ENCODE data around the gene KBTBD12.

Gene KBTBD12

GRCh38 chr3:128012050-128012449 is 97.0 kb downstream of the KBTBD12 start:
- no peaks in the 10 kb centered on the region for H3K4me1 ChIP-seq (ENCODE audit: low read depth, poor library complexity, severe bottlenecking)
- no peaks in the 10 kb centered on the region for H3K36me3 ChIP-seq (ENCODE audit: insufficient read depth)
- H3K9ac ChIP-seq, result no peak overlapping the region
- H4K20me1 ChIP-seq (ENCODE audit: insufficient read depth), result no peaks in the 10 kb centered on the region
- no peak overlapping the region for H3K4me3 ChIP-seq (IDR thresholded peaks at IDR 0.05; ENCODE audit: insufficient read depth, low read depth, low read length)
- H3K27ac ChIP-seq, result no peak overlapping the region
- no peak for TF ChIP-seq CTCF (conservative IDR thresholded peaks at IDR 0.05; ENCODE audit: low read depth, low read length)
- H2AFZ ChIP-seq (ENCODE audit: low read depth), result no peak overlapping the region
- H3K27me3 ChIP-seq (ENCODE audit: insufficient read depth, low read depth), result no peaks in the 10 kb centered on the region
- no peak overlapping the region for H3K4me2 ChIP-seq
- no peaks in the 10 kb centered on the region for H3K79me2 ChIP-seq (ENCODE audit: insufficient read depth, low read depth)

- H3K4me3 ChIP-seq (IDR thresholded peaks at IDR 0.05; ENCODE audit: insufficient read depth, low read depth, low read length), result no peak overlapping the region
- no peaks in the 10 kb centered on the region for H3K79me2 ChIP-seq (ENCODE audit: insufficient read depth, low read depth)
- TF ChIP-seq CTCF (conservative IDR thresholded peaks at IDR 0.05; ENCODE audit: low read depth, low read length), result no peak
- H3K9ac ChIP-seq, result no peak overlapping the region
- H4K20me1 ChIP-seq (ENCODE audit: insufficient read depth), result no peaks in the 10 kb centered on the region
- H3K36me3 ChIP-seq (ENCODE audit: insufficient read depth), result no peaks in the 10 kb centered on the region
- H3K27ac ChIP-seq, result no peak overlapping the region
- no peak overlapping the region for H2AFZ ChIP-seq (ENCODE audit: low read depth)
- H3K4me2 ChIP-seq, result no peak overlapping the region
- H3K27me3 ChIP-seq (ENCODE audit: insufficient read depth, low read depth), result no peaks in the 10 kb centered on the region
- no peaks in the 10 kb centered on the region for H3K4me1 ChIP-seq (ENCODE audit: low read depth, poor library complexity, severe bottlenecking)
These were observed 99.5 kb downstream of the KBTBD12 start for GRCh38 chr3:128014548-128014947.

GRCh38 chr3:128016502-128016901 is 101.5 kb downstream of the KBTBD12 start:
- TF ChIP-seq CTCF (conservative IDR thresholded peaks at IDR 0.05; ENCODE audit: low read depth, low read length), result no peak
- no peak overlapping the region for H2AFZ ChIP-seq (ENCODE audit: low read depth)
- H3K4me3 ChIP-seq (IDR thresholded peaks at IDR 0.05; ENCODE audit: insufficient read depth, low read depth, low read length), result no peak overlapping the region
- no peaks in the 10 kb centered on the region for H3K4me1 ChIP-seq (ENCODE audit: low read depth, poor library complexity, severe bottlenecking)
- no peaks in the 10 kb centered on the region for H3K36me3 ChIP-seq (ENCODE audit: insufficient read depth)
- H3K4me2 ChIP-seq, result no peak overlapping the region
- no peak overlapping the region for H3K27ac ChIP-seq
- H3K79me2 ChIP-seq (ENCODE audit: insufficient read depth, low read depth), result no peaks in the 10 kb centered on the region
- no peaks in the 10 kb centered on the region for H3K27me3 ChIP-seq (ENCODE audit: insufficient read depth, low read depth)
- H3K9ac ChIP-seq, result no peak overlapping the region
- no peaks in the 10 kb centered on the region for H4K20me1 ChIP-seq (ENCODE audit: insufficient read depth)

- Histone ChIP-seq H3K4me1 (ENCODE audit: low read depth, poor library complexity, severe bottlenecking) (no peaks in the 10 kb centered on the region), H3K27me3 (ENCODE audit: insufficient read depth, low read depth) (no peaks in the 10 kb centered on the region), H3K79me2 (ENCODE audit: insufficient read depth, low read depth) (no peaks in the 10 kb centered on the region), H3K4me3 (IDR thresholded peaks at IDR 0.05; ENCODE audit: insufficient read depth, low read depth, low read length) (no peak overlapping the region), H4K20me1 (ENCODE audit: insufficient read depth) (no peaks in the 10 kb centered on the region), H3K9ac (no peak overlapping the region), H3K36me3 (ENCODE audit: insufficient read depth) (no peaks in the 10 kb centered on the region), H3K4me2 (no peak overlapping the region), H2AFZ (ENCODE audit: low read depth) (no peak overlapping the region), H3K27ac (no peak overlapping the region)
- no peak for TF ChIP-seq CTCF (conservative IDR thresholded peaks at IDR 0.05; ENCODE audit: low read depth, low read length)
These were observed 106.8 kb downstream of the KBTBD12 start for GRCh38 chr3:128021768-128022372.
